Measurements from ENCODE around the gene AP1S1.

DNA sequence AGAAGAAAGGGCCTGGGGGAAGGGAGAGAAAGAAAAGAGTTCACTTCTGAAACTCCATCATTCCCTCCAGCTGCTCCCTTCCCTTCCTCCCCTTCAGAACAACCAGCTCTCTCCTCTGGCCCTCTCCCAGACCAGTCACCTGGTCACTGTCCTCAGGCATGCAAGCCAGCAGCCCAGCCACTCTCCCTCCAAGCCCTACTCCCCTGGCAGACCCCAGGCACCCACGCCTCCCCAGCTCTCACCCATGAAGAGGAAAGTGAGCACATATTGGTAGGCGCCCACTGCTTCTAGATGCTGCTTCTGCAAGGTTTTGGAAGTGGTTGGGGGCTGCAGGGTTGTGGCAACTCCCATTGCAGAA, 46.2 kb downstream of the AP1S1 start:
- TF ChIP-seq, protein P1, sequence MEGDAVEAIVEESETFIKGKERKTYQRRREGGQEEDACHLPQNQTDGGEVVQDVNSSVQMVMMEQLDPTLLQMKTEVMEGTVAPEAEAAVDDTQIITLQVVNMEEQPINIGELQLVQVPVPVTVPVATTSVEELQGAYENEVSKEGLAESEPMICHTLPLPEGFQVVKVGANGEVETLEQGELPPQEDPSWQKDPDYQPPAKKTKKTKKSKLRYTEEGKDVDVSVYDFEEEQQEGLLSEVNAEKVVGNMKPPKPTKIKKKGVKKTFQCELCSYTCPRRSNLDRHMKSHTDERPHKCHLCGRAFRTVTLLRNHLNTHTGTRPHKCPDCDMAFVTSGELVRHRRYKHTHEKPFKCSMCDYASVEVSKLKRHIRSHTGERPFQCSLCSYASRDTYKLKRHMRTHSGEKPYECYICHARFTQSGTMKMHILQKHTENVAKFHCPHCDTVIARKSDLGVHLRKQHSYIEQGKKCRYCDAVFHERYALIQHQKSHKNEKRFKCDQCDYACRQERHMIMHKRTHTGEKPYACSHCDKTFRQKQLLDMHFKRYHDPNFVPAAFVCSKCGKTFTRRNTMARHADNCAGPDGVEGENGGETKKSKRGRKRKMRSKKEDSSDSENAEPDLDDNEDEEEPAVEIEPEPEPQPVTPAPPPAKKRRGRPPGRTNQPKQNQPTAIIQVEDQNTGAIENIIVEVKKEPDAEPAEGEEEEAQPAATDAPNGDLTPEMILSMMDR (IDR thresholded peaks at IDR 0.05 in 4 of 5, conservative IDR thresholded peaks at IDR 0.05 in 1 of 5): no peak
- no peak for TF ChIP-seq POLR2A (IDR thresholded peaks at IDR 0.05)

Measured in gastrocnemius medialis (tissue), 4 donors.